ENCODE measurements around the gene CELA1.

Gene CELA1

DNA sequence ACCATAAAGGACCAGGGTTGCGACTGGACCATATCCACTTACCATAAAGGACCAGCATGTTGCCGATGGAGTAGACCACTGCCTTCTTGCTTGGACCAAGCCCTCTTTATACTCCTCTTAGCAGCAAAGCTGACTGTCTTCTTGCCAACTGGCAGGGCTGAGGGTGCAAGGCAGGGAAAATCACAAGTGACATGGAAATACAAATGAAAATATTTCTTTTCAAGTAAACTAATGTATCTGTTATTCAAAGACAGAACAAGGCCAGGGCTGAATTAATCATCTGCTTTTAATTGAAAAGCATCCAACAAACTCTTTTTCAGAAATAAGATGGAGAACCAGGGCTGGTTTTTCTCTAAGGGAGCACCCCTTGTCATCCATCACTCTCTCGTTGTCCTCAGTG lies at the start of gene CELA1:
Gene CELA1, minus strand, starts transcription at position 99 of the 400 bp plus-strand sequence. Its CDS starts 41 bp downstream, at position 58.
- DNase-seq (ENCODE audit: low spot score): no peak

DNA sequence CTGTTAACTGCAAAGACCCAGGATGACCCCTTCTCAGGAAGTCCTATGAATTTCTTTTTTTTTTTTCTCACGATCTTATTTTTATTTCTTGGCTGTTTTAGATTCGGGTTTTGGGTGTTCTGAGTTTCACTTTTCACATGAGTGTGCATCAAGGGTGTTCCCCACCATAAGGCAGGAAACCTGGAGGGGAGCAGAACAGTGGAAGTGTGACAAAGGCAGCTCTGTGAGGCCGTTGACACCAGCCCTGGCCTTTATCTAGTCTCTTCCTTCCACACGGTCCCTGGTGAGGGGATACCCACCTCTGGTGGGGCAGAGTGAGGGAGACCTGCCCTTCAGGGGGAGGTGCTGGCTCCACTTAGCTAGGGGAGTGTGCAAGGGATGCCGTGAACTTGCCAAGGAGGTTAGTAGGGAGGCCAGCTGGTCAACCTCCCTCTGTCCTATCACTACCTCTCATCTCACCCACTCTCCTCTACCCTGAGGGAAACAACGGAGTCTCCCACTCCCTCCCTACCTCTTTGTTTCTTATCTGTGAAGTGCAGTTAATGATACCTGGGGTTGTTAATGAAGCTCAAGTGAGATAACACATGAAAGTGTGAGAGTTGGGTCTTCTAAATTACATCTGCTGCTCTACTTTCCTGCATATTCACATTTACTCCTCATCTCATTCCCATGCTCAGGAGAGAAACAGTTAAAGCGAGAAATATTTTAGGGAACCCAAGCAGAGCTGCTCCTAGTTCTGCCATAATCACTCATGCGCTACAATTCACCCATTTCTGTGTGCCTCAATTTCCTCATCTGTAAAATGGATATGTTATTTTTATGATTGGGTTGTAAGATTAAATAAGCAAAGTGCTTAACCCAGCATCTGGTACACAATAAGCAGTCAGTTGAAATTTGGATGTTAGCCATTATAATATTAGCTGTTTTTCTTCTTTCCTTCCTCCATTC lies 49.1 kb upstream of the CELA1 start:
- no peak for DNase-seq (ENCODE audit: low spot score)

DNA sequence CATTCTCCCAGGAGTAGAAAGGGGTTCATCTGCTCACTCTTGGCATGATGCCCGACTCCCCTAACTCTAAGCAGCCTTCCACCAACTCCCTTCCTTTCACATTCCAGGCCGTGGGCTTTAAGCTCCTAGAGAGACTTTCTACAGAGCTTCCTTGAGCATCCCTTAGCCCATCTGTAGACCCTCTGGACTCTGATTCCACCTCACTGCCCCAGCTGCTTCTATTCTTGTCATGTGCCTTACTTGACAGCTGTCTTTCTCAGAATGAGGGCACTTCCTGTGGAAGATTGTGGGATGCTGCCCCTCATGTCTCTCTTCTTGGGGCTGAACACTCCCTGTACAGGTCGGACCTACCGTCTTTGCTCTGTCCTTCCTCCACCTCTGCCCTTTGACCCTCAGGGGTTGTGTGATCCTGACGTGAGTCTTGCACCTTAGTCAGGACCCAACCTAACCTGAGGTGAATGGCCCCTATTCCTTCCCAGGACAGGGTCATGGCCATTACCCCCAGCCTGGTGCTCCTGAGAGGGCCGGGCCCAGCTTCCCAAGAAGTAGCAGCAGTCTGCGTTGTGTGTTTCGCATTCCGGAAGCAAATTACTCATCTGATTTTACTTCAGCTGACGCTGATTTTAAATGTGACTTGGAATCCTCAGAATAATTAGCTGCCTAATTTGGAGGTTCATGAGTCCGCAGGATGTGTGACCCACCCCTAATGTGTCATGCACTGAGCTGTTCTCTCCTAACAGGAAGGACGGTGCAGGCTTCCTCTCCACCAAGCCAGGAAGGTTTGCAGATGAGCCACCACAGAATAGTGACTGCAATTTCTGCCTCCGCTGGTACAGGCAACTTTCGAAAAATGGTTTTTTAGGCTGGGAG lies 47.4 kb upstream of the CELA1 start:
- DNase-seq (ENCODE audit: low spot score): peak; percentile 76

DNA sequence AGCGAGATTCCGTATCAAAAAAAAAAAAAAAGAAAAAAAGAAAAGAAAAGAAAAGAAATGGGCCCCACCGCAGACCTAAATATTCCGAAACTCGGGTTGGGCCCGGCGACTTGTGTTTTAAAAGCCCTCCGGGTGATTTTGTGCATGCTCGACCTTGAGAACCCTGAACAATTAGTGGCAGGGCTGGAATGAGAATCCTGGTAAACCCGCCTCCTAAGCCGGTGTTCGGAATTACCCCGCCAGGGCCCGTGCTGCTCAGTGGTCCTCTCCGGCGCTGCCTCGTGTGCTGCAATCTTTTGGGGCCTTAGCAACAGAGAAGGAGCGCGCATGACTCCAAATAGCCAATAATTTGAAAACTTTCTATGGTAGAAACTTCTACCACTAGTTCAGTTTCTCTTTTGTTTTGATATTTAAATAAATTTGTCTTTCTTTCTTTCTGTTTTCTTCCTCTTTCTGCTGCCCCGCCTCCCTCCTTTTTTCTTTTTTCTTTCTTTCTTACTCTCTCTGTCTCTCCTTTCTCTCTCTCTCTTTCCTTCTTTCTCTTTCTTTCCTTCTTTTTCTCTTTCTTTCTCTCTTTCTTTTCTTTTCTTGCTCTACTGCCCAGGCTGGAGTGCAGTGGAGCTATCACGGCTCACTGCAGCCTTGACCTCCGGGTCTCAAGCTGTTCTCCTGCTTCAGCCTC lies 46.2 kb upstream of the CELA1 start:
- no peak for DNase-seq (ENCODE audit: low spot score)

DNA sequence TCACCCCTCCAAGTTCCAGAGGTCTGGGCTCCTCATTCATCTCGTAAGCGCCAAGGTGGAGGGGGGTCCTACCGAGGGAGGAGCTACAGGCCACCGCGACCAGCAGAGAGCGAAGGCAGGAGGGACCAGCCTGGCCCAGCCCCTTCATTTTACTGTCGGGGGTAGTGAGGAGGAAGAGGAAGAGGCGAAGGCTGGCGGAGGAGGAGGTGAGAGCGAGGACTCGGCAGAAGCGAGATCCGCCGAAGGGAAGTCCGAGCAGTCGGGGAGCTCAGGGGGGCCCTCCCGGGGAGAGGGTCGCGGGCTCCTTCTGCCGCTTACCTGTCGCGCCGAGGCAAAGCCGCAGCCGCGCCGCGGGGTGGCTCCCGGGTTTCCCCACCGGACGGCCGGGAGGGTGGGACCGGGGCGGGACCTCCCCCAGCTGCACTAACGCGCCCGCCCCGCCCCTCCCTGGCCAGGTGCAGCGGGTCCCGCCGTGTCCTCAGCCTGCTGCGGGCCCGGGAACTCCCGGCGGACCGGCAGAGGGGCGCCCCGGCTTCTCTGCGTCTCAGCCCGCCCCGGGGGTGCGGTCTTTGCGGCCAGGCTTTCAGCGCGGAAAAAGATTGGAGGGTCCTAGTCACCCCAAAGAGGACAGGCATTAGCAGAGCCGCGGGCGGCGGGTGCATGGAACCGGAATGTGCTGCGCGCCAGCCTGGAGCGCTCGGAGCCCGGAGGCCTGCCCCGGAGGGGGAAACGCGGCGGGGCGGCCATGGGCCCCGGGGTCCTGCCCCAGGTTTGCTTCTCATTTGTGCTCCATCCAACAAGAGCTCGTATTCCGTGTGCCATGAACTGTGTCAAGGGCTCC lies 45.0 kb upstream of the CELA1 start, which contains the start of gene GALNT6:
Gene GALNT6, minus strand, starts transcription at position 124 of the 841 bp plus-strand sequence. CDS start 11,625 bp downstream, outside the sequence.
- DNase-seq (ENCODE audit: low spot score): peak; percentile 65

DNA sequence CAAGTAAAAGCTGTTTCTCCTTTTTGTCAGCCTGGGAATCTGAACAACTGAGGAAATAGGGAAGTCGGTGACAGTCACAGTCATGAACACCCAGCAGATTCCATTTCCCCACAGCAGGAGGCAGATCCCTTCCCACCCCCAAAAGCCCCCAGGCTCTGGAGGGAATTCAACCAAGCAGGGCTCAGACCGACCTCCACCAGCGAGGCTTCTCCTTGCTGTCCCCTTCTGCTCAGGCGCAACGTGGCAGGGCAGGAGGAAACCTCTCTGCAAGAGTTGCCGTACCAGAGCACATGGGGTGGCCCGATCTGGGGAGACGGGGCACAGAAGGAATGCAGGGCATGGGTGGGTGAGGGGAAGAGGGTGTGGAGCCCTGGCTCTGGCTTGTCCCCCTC lies 44.4 kb upstream of the CELA1 start:
- DNase-seq (ENCODE audit: low spot score): no peak

DNA sequence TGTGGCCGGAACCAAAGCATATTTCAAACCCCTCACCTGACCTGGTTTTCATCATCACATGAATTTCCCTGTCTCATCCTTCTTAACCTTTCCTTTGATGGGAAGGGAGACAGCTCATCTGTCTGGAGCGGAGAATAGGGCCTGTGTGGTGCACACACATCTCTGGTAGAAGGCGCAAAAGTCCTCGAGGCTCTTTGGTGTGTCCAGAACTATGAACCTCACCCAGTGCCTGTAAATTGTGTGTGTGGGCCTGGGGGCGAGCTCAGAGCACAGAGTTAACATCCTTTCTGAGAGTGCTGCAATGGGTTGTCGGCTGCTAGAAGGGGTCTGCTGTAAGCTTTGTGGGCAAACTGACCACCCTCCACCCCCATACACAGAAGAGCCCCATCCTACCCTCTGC lies 44.0 kb upstream of the CELA1 start:
- DNase-seq (ENCODE audit: low spot score): no peak

DNA sequence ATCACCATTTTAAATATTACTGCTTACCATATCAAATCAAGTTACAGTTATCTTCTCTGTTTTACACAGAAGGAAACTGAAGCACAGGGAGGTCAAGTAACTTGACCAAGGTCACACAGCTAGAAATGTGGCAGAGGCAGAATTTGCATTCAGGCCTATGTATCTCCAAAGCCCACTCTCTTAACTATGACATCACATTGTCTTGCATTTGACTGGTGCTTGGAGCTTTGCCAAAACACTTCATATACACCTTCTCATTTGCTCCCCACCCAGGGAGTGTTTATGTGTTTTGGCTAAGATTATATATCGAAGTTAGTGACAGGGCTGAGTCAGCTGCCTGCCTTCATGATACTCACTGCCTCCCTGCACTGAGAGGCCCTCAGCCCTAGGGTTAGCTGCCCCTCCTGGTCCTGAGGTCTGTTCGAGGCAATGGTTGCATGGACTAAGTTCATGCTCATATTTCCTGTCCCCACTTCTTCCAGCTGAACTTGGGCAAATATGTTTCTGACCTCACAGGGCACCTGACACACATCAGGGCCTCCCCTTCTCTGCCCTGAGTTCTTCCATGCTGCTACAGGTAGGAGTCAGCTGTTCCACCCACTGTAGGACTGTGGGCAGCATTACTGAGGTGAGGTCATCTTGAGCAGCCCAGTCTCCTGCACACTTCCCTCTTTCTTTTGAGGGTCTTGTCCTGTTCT lies 43.0 kb upstream of the CELA1 start:
- DNase-seq (ENCODE audit: low spot score): peak; percentile 63

DNA sequence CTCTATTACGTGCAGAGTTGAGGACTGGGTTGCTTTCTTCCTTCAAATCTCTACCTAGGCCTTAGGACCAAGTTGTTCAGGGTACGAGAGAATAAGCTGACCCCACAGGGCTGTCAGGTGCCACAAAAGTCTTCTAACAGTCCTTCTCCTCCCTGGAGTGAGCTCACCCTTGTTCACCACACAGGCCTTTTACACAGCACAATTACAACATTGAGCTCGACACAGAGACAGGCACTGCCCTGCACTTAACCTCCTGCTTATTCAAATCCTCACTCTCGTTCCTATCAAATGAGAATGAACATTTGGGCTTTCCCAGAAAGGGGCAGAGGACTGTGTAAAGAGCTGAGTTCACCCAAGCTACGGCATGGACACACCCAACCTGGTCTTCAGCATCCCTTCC lies 42.4 kb upstream of the CELA1 start:
- no peak for DNase-seq (ENCODE audit: low spot score)

DNA sequence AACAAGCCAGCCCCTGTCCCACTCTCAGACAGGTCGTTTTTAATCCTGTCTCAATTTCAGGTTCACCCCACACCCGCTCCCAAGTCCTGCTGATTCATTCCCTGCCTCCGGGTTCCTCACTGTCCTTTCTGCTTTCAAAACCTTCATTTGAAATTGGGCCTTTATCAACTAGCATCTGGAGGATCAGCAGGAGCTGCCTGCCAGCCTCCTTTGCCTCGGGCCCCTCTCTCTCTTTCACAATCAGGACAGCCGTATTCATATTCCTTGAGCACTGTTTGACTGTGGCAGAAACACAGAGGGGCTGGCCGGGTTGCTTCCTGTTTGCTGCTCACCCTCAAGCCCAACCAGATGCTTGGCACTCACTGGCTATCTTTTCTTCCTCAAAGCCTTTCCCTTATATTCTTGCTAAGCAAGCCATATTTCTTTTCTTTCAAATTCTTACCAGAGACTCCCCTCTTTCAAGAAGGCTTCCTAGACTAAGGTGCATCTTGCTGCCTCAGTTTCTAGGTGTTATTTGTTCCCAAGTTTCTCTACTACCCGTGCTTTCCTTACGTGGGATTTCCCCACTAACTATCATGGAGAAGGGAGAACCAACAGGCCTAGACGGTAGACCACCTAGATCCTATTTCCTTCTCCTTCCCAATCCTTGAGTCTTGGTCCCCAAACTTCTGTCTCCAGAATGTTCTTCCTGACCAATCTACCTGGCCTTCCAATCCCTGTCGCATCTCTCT lies 41.8 kb upstream of the CELA1 start:
- DNase-seq (ENCODE audit: low spot score): peak; percentile 31

DNA sequence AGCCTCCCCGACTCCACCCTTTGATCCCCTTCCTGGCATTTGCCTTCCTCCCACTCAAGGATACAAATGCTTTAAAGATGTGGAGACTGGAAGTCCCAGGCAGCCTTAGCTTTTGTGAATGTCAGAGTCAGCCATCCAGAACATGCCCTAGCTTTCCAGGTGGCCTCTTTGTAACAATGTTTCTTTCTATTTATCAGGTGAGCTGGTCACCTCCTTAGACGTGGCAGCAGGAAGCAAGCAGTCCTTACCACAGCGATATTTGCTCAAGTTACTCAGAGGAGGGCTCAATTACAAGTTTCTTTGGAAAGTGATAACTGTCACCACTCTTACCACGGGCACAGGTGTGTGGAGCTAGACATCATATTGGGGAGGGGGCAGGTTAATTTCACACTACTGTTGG lies 39.9 kb upstream of the CELA1 start:
- DNase-seq (ENCODE audit: low spot score): no peak

DNA sequence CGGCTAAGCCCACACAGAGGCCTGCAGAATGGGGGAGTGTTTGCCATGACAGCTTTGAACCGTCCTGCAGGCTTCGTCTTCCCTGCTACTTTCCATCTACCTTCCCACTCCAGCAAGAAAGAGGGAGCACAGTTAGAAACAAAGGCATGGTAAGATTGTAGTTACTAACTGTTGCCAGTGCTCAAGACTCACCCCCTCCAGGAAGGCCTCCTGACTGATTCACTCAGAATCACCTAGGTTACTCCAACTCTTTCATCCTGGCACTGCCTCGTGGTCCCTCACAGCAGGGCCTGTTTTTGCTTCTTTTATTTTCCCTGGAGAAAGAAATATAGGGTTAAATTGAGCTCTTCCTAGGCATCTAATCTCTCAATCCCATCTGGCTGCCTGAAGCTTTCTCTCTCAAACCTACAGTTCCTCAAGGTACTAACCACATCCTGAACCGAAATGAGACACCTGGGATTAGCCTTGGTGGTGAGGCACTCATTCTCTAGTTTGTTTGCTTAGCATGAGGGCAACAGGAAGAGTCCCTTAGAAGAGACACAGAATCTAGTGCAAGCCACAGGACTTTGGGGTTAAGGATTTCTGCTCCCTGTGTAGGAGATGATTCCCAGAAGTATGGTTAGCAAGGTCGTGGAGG lies 36.9 kb upstream of the CELA1 start:
- DNase-seq (ENCODE audit: low spot score): no peak

DNA sequence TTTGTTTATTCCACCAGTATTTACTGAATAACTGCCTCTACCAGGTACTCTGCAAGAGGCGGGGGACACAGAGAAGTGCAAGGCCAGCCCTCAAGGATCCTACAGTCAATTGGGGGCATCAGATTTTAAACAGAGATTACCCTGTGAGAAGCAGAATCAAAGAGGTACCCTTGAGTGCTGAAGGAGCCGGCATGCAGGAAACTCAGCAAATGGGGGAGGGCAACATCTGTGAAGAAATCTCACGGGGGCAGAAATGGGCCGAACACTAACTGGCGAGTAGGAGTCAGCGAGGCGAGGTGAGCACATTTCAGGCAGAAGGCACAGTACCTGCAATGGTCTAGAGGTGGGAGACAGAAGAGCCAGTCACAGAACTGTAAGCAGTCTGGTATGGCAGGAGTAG lies 35.7 kb upstream of the CELA1 start:
- no peak for DNase-seq (ENCODE audit: low spot score)

DNA sequence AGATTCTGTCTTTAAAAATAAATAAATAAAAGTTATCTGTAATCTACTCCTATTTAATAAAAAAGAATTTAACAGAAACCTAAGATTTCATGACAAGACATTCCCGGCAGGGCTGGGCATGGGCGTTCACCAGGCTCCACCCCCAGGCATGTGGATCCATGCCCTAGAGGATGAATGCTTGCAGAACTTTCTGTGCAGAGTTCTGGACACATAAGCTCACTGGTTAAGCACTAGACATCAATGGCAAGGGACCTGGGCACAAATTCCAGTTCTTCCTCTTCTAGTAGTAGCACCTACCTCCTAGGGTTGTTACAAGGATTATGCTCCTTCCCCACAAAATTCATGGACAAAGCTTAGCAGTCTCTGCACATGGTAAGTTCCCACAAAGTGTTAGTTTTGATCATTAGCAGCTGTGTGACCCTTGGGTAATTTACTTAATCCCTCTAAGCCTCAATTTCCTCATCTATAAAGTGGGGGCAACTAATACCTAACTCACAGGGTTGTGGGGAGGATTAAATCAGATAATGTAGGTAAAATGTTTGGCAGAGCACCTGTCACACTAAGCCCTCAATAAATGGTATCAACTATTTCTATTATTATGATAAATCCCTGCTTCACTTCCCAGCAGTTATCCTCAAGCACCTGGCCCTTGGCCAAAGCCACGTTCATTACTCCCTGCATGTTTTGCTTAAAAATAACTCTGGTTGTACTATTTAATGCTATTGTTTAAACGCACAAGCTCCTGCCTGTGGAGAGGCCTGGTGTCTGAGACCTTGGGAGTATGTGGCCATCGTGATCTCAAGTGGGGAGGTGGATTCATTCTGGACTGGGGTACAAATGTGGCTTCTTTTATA lies 35.0 kb upstream of the CELA1 start:
- no peak for DNase-seq (ENCODE audit: low spot score)

DNA sequence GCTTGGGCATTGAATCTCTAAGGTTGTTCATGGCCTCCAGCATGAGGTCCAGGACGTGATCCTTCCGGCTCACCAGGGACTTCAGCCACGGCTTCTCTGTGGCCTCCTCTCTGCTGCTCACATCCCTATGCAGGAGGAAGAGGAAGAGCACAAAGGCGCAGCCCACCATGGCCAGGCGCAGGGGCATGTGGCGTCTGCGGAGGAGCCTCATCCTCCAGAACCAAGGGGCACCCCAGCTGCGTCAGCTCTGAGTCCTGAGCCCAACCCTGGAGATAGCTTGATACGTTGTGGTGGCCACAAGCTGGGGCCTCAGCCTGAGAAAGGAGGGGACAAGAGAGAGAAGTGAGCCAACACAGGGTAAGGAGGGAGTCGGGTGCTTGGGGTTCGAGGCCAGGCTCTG lies 33.1 kb upstream of the CELA1 start:
- no peak for DNase-seq (ENCODE audit: low spot score)

DNA sequence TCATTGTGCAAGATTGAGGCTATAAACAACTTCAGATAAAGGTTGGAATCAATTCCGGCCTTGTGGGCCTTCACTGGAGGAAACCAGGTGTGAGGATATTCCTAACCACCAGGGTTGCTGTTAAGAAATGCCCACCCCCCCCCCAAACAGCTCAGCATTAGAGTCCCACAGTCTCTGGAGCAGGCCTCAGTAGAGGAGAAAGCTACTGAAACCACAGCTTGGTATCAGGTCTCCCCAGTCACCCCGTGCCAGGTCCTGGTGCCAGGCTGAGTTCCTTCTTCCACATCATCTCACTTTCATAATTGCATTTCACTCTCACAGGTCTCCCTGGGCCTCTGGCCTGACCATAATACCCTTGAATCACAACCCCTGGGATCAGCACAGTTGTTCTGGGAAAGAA lies 32.3 kb upstream of the CELA1 start:
- no peak for DNase-seq (ENCODE audit: low spot score)

DNA sequence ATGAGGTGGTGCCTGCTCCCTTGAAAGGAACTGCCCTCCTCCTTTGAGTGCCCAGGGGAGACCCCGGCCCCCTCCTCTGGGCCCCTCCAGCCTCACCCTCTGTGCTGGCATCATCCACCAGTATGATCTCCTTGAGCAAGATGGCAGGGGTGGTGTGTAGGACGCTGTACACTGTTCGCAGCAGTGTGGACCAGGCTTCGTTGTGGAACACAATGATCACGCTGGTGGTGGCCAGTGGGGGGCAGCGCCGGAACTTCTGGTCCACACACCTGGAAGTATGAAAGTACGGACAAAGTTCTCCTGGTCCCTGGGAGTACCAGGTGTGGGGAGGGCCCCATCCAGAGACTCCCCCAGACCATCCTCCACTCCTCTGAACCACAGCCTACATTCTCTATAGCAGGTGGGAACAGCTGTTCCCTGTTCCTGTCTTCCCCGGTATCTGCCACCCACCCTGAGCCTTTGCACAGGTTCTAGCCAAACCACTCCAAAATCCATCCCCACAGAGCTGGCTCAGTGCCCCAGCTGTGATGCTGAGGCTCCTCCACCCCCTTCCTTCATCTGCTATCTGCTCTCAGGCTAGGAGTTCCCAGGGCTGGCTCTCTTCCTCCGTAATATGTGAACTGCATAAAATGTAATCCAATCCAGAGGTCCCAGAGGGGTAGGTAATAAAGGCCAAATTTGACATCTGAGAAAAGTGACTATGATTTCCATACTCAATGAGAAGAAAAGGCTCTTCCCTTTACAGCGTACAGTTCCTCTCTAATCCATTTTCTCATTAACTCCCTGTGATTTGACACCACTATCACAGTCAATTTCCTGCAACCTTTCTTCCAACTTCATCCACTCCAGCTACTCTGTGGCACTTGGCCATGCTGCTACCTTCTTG lies 30.9 kb upstream of the CELA1 start:
- no peak for DNase-seq (ENCODE audit: low spot score)

Data from AG08396 (cell line).